ENCODE results near the gene STAT5B.

- TF ChIP-seq, protein P1, sequence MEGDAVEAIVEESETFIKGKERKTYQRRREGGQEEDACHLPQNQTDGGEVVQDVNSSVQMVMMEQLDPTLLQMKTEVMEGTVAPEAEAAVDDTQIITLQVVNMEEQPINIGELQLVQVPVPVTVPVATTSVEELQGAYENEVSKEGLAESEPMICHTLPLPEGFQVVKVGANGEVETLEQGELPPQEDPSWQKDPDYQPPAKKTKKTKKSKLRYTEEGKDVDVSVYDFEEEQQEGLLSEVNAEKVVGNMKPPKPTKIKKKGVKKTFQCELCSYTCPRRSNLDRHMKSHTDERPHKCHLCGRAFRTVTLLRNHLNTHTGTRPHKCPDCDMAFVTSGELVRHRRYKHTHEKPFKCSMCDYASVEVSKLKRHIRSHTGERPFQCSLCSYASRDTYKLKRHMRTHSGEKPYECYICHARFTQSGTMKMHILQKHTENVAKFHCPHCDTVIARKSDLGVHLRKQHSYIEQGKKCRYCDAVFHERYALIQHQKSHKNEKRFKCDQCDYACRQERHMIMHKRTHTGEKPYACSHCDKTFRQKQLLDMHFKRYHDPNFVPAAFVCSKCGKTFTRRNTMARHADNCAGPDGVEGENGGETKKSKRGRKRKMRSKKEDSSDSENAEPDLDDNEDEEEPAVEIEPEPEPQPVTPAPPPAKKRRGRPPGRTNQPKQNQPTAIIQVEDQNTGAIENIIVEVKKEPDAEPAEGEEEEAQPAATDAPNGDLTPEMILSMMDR (IDR thresholded peaks at IDR 0.05), result no peak
- no peak for TF ChIP-seq POLR2A (IDR thresholded peaks at IDR 0.05)
These were observed 6.4 kb upstream of the STAT5B start for GRCh38 chr17:42282478-42283080.
